Keratinocyte (primary cell): ENCODE data around the gene NAT10.

Experiments used
- EZH2 ChIP-seq: IDR thresholded peaks from one replicate; pipeline ENCODE4 v1.6.1; 2012; ENCODE audit warnings: inconsistent platforms, mild to moderate bottlenecking, low read length, moderate library complexity
- TF ChIP-seq, protein P1 (sequence below), 3 experiments: IDR thresholded peaks in 1 of 3; conservative IDR thresholded peaks in 1 of 3; optimal IDR thresholded peaks in 1 of 3; 2 replicates in 2 of 3; 3 replicates in 1 of 3; pipeline versions ENCODE3 to v1.5.1; 2011; ENCODE audit warnings: low read length in 3 of 3, mild to moderate bottlenecking in 3 of 3, moderate library complexity in 2 of 3, control low read depth in 1 of 3, inconsistent platforms in 1 of 3; ENCODE audit not compliant: insufficient read depth in 2 of 3; ENCODE audit errors: extremely low read depth in 1 of 3

DNA sequence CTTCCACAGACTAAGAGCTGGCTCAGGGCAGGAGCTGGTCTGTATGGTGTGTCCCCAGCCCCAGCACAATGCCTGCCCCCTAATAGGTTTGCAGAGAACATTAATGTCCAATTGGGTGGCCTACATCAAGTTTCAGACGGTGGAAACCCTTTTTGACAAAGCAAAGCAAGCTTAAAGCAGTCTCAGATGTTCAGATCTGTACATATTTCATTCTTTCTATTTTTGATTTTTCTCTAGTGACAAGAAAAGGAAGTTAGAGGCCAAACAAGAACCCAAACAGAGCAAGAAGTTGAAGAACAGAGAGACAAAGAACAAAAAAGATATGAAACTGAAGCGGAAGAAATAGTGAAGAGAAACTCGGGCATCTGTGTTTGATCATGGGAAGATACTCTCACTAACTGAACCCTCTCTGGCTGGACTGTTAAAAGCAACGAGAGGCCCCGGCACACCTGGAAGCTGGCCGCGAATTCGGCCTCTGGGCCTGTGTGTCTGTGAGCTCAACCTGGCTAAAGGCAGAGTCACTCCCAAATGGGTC lies 40.5 kb downstream of the NAT10 start:
- TF ChIP-seq, protein P1, sequence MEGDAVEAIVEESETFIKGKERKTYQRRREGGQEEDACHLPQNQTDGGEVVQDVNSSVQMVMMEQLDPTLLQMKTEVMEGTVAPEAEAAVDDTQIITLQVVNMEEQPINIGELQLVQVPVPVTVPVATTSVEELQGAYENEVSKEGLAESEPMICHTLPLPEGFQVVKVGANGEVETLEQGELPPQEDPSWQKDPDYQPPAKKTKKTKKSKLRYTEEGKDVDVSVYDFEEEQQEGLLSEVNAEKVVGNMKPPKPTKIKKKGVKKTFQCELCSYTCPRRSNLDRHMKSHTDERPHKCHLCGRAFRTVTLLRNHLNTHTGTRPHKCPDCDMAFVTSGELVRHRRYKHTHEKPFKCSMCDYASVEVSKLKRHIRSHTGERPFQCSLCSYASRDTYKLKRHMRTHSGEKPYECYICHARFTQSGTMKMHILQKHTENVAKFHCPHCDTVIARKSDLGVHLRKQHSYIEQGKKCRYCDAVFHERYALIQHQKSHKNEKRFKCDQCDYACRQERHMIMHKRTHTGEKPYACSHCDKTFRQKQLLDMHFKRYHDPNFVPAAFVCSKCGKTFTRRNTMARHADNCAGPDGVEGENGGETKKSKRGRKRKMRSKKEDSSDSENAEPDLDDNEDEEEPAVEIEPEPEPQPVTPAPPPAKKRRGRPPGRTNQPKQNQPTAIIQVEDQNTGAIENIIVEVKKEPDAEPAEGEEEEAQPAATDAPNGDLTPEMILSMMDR (optimal IDR thresholded peaks at IDR 0.05 in 1 of 3, IDR thresholded peaks at IDR 0.05 in 1 of 3, conservative IDR thresholded peaks at IDR 0.05 in 1 of 3; ENCODE audit: extremely low read depth in 1 of 3, insufficient read depth in 2 of 3, low read length in 3 of 3) = no peak
- no peak for TF ChIP-seq EZH2
